NCI-H345 treated with DMSO at 0.1 percent for 48 hours (cell line): Measurements from ENCODE around the gene PHF21A.

Experiments
- DNase-seq: peaks from one replicate; lab custom pipeline; 2025; ENCODE audit not compliant: unreplicated experiment; lab: John Stamatoyannopoulos, UW

Gene PHF21A

DNA sequence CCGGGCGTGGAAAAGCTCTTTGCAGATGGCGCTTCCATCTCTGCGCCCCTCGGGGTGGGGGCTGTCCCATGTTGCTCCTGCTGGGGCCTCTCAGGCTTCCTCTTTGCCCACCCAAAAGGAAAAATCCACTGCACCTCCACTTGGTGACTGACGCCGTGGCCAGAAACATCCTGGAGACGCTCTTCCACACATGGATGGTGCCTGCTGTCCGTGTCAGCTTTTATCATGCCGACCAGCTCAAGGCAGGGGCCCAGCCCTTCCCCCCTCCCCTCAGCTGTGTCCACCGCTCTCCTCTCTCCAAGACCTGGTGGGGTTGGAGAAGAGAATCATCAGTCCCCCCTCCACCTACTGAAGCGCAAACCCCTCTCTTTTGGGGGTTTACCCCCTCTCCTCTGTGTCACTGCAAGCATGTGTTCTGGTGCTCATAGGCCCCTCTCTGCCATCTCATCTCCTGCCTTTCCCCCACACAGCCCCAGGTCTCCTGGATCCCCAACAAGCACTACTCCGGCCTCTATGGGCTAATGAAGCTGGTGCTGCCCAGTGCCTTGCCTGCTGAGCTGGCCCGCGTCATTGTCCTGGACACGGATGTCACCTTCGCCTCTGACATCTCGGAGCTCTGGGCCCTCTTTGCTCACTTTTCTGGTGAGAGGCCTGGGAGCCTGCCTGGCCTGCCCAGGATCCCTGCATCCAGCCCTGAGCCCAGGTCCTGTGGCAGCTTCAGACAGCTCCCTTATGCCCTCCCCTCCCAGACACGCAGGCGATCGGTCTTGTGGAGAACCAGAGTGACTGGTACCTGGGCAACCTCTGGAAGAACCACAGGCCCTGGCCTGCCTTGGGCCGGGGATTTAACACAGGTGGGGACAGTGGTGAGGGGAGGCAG is 197.0 kb downstream of the PHF21A start:
- DNase-seq: no peak

- peak; percentile 34 for DNase-seq
Observed at GRCh38 chr11:45922425-45923082, 198.7 kb downstream of the PHF21A start, which contains the start of gene LARGE2. LARGE2 (plus strand) TSS chr11:45922656; CDS start chr11:45922883, 227 bp downstream.

DNA sequence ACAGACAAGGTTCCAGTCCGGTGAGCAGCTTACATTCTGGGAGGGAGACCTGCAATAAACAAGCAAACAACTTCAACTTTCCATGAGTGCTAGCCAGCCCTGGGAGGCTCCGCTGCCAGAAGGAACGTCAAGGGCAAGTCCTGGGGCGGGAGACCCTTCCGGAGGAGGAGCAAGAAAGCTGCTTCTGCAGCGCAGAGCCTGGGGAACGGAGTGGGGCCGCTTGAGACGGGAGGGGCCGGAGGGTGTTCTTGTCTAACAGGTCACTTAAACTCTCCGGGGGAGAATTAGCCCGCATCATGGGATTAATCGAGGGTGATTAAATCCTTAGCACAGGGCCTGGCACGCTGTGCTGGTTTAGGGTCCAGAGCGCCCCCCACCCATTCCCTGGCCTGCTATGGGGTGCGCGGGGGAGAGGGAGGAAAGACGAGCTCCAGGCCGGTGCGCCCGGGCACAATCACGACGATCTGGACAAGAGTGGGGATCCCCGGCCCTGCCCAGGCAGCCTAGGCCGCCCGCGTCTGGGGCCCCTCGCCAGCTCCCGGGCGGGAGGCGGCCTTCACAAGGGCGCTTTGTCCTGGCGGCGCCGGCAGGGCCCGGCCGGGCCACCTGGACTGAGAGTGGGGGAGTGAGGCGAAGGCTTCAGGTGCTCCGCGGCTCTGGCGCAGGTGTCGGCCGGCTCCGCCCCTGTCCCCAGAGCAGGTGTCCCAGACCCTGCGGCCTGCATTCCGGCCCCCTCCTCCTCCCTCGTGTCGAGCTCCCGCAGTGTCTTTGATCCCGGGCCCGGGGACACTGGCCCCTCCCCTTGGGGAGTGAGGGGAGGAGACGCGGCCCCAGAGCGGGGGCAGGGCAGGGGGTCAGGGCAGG is 199.5 kb downstream of the PHF21A start:
- peak; percentile 78 for DNase-seq

- DNase-seq: no peak
Observed at GRCh38 chr11:45920531-45921477, 200.4 kb downstream of the PHF21A start.

GRCh38 chr11:45919806-45920530 is 201.3 kb downstream of the PHF21A start:
- no peak for DNase-seq

- DNase-seq: no peak
Observed at GRCh38 chr11:45918962-45919675, 202.1 kb downstream of the PHF21A start.

GRCh38 chr11:45918331-45918941 is 202.8 kb downstream of the PHF21A start:
- peak; percentile 56 for DNase-seq

- DNase-seq: peak; percentile 94
Observed at GRCh38 chr11:45917623-45918330, 203.5 kb downstream of the PHF21A start, which contains the start of gene PEX16. PEX16 (minus strand) TSS chr11:45917877; CDS start chr11:45917811, 66 bp downstream.

GRCh38 chr11:45917286-45917622 is 204.0 kb downstream of the PHF21A start:
- DNase-seq: no peak

DNA sequence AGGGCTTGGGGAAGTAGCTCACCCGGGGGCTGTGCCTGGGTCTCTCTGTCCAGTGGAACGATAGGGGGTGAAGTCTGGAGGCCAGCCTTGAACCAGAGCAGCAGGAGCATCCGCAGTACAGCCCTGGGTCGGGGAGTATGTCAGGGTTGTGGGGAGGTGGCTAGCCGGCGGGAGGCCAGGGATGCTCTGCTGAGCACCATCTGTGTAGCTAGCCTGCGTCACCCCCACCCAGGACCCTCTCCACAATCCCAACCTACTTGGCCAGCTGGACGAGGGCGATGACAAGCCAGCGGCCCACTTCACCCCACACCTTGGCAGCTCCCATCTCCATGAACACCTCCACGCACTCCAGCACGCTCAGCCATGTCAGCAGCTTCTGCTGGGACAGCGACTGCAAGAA is 205.8 kb downstream of the PHF21A start:
- no peak for DNase-seq

- no peak for DNase-seq
Observed at GRCh38 chr11:45913942-45914635, 207.2 kb downstream of the PHF21A start.

- DNase-seq: no peak
Observed at GRCh38 chr11:45913514-45913913, 207.7 kb downstream of the PHF21A start.

DNA sequence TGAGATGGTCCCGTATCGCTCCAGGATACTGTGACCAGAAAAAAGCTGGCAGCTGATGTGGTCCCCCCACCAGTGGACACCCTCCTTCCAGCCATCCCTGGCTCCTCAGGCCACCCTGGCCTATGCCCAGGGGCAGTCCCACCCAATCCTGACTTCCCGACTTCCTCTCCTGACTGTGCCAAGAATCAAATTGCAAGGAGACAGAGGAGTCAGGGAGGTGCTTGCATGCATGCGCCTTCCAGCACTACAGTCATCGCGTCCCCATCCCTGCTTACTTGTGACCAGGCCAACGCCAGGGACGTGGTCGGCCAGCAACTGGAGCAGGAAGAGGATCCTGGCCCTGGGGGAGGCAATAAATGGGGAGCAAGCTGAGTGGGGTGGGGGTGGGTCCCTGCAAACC is 210.6 kb downstream of the PHF21A start:
- no peak for DNase-seq

DNA sequence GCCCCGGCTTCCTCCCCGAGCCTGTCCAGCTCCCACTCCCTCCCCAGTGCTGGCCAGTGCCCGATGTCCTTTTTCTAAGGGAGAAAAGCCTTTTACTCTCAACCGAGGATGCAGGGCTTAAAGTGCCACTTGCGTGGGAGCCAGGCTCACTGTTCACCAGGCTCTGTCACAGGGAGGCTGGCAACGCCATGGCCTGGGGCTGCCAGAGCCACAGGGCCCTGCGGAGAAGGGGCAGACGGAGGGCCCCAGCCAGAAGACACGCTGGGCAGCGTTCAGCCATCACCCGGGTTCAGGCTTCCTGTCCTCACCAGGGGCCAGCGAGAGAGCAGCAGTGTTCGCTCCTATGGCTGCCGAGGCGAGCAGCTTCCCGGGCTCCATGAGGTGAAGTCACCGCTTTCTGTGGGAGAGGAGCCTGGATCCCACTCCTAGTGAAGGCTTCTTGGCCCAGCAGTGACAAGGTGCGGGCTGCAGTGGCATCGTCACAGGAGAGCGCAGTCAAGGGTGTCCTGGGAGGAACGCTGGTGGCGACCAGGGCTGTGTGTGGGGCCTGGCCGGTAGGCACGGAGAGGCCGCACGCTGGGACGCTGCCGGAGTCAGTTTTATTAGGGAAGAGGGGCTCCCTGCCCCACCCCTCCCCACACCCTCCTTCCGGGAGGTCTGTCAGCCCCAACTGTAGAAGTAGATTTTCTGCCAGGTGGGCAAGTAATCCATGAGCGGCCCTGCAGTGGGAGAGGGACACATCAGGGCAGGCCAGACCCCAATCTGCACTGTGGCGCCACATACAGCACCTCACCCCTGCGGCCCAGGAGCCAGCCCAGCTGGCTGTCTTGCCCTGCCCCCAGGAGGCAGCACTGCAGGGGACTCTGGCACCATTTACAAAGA is 211.4 kb downstream of the PHF21A start:
- no peak for DNase-seq

DNA sequence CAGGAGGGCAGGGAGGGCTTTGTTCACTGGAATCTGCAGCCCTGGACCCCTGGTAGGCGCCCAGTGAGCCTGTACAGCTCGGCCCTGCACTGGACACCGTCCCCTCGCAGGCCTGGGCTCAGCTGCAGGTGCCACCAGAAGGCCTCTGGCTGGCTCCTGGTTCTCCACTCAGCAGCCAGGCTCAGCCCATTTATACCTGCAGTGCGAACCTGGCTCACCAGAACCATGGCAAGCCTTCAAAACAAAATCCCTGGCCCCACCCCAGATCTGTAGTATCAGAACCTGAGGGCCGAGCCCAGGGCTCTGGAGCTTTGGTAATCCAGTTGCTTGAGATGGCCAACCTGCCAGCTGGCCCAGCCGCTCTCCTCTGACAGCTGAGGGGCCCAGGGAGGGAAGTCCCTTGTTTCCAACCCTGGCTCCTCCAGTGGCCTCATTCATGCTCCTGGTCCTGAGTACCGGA is 213.3 kb downstream of the PHF21A start:
- DNase-seq: no peak

- no peak for DNase-seq
Observed at GRCh38 chr11:45906965-45907611, 214.2 kb downstream of the PHF21A start, which contains the start of gene FREY1. FREY1 (minus strand) TSS chr11:45907271; CDS start chr11:45907245, 26 bp downstream.
